ENCODE measurements around the gene CRACDL.

Gene CRACDL

GRCh38 chr2:98927027-98927426 lies 9.0 kb downstream of the CRACDL start:
- no peak overlapping the region for H4K8ac ChIP-seq (ENCODE audit: low read depth, low read length)
- no peak overlapping the region for H2AFZ ChIP-seq (ENCODE audit: low read length)
- no CpG with 5 or more reads among the region's 13 CpGs for WGBS, 2 donors (ENCODE audit: extremely low coverage in 2 of 2, insufficient read length in 2 of 2, insufficient replicate concordance in 1 of 2)
- H3K36me3 ChIP-seq (replicated peaks in 1 of 2; ENCODE audit: control insufficient read depth in 2 of 2, insufficient read depth in 2 of 2, low read length in 2 of 2) = no peaks in the 10 kb centered on the region
- H3K18ac ChIP-seq (ENCODE audit: low read length) = no peak overlapping the region
- H2BK12ac ChIP-seq (ENCODE audit: low read length) = no peak overlapping the region
- no peaks in the 10 kb centered on the region for H3K79me1 ChIP-seq (ENCODE audit: low read depth, low read length)
- no peaks in the 10 kb centered on the region for H3K4me1 ChIP-seq (ENCODE audit: control insufficient read depth in 2 of 2, insufficient read depth in 1 of 2, low read depth in 1 of 2, low read length in 2 of 2)
- peaks cover 0 to 6% (median 0%) of the 10 kb centered on the region in 3 experiments for H3K27me3 ChIP-seq (ENCODE audit: control insufficient read depth in 3 of 3, insufficient read depth in 3 of 3, low read depth in 1 of 3, low read length in 3 of 3)
- H3K4me3 ChIP-seq (ENCODE audit: low read length in 2 of 2) = no peak overlapping the region
- no peak overlapping the region for H3K4me2 ChIP-seq (ENCODE audit: insufficient read depth, low read length, poor library complexity, severe bottlenecking)
- no peak overlapping the region for H2BK15ac ChIP-seq (ENCODE audit: low read length)
- H3K27ac ChIP-seq (replicated peaks; ENCODE audit: low read length) = no peak overlapping the region
- no peak overlapping the region for H3K14ac ChIP-seq (ENCODE audit: low read length)
- H3K9me3 ChIP-seq (replicated peaks in 1 of 2; ENCODE audit: control insufficient read depth in 2 of 2, insufficient read depth in 1 of 2, low read depth in 1 of 2, low read length in 2 of 2) = no peaks in the 10 kb centered on the region
- no peak overlapping the region for H4K91ac ChIP-seq (ENCODE audit: low read depth, low read length, poor library complexity)
- no peak overlapping the region for H2BK5ac ChIP-seq (ENCODE audit: low read length)
- no peak overlapping the region for H3K9ac ChIP-seq (ENCODE audit: low read depth, low read length, poor library complexity)
- DNase-seq (ENCODE audit: low spot score) = no peak
- H3K4ac ChIP-seq (ENCODE audit: low read length) = no peak overlapping the region
- no peak overlapping the region for H2BK120ac ChIP-seq (ENCODE audit: low read depth, low read length)
- no peak overlapping the region for H3K23ac ChIP-seq (ENCODE audit: low read depth, low read length, poor library complexity)
- H2AK5ac ChIP-seq (ENCODE audit: low read depth, low read length) = no peak overlapping the region

GRCh38 chr2:98926601-98927000 lies 9.4 kb downstream of the CRACDL start:
- Histone ChIP-seq H3K9me3 (replicated peaks in 1 of 2; ENCODE audit: control insufficient read depth in 2 of 2, insufficient read depth in 1 of 2, low read depth in 1 of 2, low read length in 2 of 2) (no peaks in the 10 kb centered on the region), H2BK5ac (ENCODE audit: low read length) (no peak overlapping the region), H3K14ac (ENCODE audit: low read length) (no peak overlapping the region), H3K9ac (ENCODE audit: low read depth, low read length, poor library complexity) (no peak overlapping the region), H4K8ac (ENCODE audit: low read depth, low read length) (no peak overlapping the region), H2BK12ac (ENCODE audit: low read length) (no peak overlapping the region), H3K27ac (replicated peaks; ENCODE audit: low read length) (no peak overlapping the region), H3K4me1 (ENCODE audit: control insufficient read depth in 2 of 2, insufficient read depth in 1 of 2, low read depth in 1 of 2, low read length in 2 of 2) (no peaks in the 10 kb centered on the region), H2AFZ (ENCODE audit: low read length) (no peak overlapping the region), H3K4me3 (ENCODE audit: low read length in 2 of 2) (no peak overlapping the region), H2AK5ac (ENCODE audit: low read depth, low read length) (no peak overlapping the region), H3K4me2 (ENCODE audit: insufficient read depth, low read length, poor library complexity, severe bottlenecking) (no peak overlapping the region), H3K18ac (ENCODE audit: low read length) (no peak overlapping the region), H2BK15ac (ENCODE audit: low read length) (no peak overlapping the region), H3K79me1 (ENCODE audit: low read depth, low read length) (no peaks in the 10 kb centered on the region), H3K4ac (ENCODE audit: low read length) (no peak overlapping the region), H2BK120ac (ENCODE audit: low read depth, low read length) (no peak overlapping the region), H4K91ac (ENCODE audit: low read depth, low read length, poor library complexity) (no peak overlapping the region), H3K23ac (ENCODE audit: low read depth, low read length, poor library complexity) (no peak overlapping the region), H3K36me3 (replicated peaks in 1 of 2; ENCODE audit: control insufficient read depth in 2 of 2, insufficient read depth in 2 of 2, low read length in 2 of 2) (no peaks in the 10 kb centered on the region), H3K27me3 (ENCODE audit: control insufficient read depth in 3 of 3, insufficient read depth in 3 of 3, low read depth in 1 of 3, low read length in 3 of 3) (peaks cover 0 to 2% (median 0%) of the 10 kb centered on the region in 3 experiments)
- no peak for DNase-seq (ENCODE audit: low spot score)
- no CpG with 5 or more reads among the region's 12 CpGs for WGBS, 2 donors (ENCODE audit: extremely low coverage in 2 of 2, insufficient read length in 2 of 2, insufficient replicate concordance in 1 of 2)

GRCh38 chr2:98924910-98925309 lies 11.1 kb downstream of the CRACDL start:
- Histone ChIP-seq H3K27ac (replicated peaks; ENCODE audit: low read length) (no peak overlapping the region), H2BK12ac (ENCODE audit: low read length) (no peak overlapping the region), H2BK120ac (ENCODE audit: low read depth, low read length) (no peak overlapping the region), H3K9ac (ENCODE audit: low read depth, low read length, poor library complexity) (no peak overlapping the region), H3K4me2 (ENCODE audit: insufficient read depth, low read length, poor library complexity, severe bottlenecking) (no peak overlapping the region), H3K18ac (ENCODE audit: low read length) (peak overlapping the region; percentile 9), H3K23ac (ENCODE audit: low read depth, low read length, poor library complexity) (no peak overlapping the region), H4K8ac (ENCODE audit: low read depth, low read length) (no peak overlapping the region), H3K4me3 (ENCODE audit: low read length in 2 of 2) (no peak overlapping the region), H2BK15ac (ENCODE audit: low read length) (no peak overlapping the region), H3K79me1 (ENCODE audit: low read depth, low read length) (no peaks in the 10 kb centered on the region), H3K36me3 (replicated peaks in 1 of 2; ENCODE audit: control insufficient read depth in 2 of 2, insufficient read depth in 2 of 2, low read length in 2 of 2) (no peaks in the 10 kb centered on the region), H3K4ac (ENCODE audit: low read length) (no peak overlapping the region), H2AFZ (ENCODE audit: low read length) (no peak overlapping the region), H2BK5ac (ENCODE audit: low read length) (no peak overlapping the region), H2AK5ac (ENCODE audit: low read depth, low read length) (peak overlapping the region; percentile 6), H3K14ac (ENCODE audit: low read length) (no peak overlapping the region), H3K27me3 (ENCODE audit: control insufficient read depth in 3 of 3, insufficient read depth in 3 of 3, low read depth in 1 of 3, low read length in 3 of 3) (no peaks in the 10 kb centered on the region), H3K4me1 (ENCODE audit: control insufficient read depth in 2 of 2, insufficient read depth in 1 of 2, low read depth in 1 of 2, low read length in 2 of 2) (no peaks in the 10 kb centered on the region), H3K9me3 (replicated peaks in 1 of 2; ENCODE audit: control insufficient read depth in 2 of 2, insufficient read depth in 1 of 2, low read depth in 1 of 2, low read length in 2 of 2) (no peaks in the 10 kb centered on the region), H4K91ac (ENCODE audit: low read depth, low read length, poor library complexity) (no peak overlapping the region)
- DNase-seq (ENCODE audit: low spot score) = no peak
- no CpG with 5 or more reads among the region's 4 CpGs for WGBS, 2 donors (ENCODE audit: extremely low coverage in 2 of 2, insufficient read length in 2 of 2, insufficient replicate concordance in 1 of 2)

GRCh38 chr2:98924038-98924830 lies 11.8 kb downstream of the CRACDL start:
- WGBS, 2 donors (ENCODE audit: extremely low coverage in 2 of 2, insufficient read length in 2 of 2, insufficient replicate concordance in 1 of 2) = no CpG with 5 or more reads among the region's 4 CpGs
- H2BK12ac ChIP-seq (ENCODE audit: low read length) = no peak overlapping the region
- H3K9ac ChIP-seq (ENCODE audit: low read depth, low read length, poor library complexity) = no peak overlapping the region
- H3K4ac ChIP-seq (ENCODE audit: low read length) = no peak overlapping the region
- H3K9me3 ChIP-seq (replicated peaks in 1 of 2; ENCODE audit: control insufficient read depth in 2 of 2, insufficient read depth in 1 of 2, low read depth in 1 of 2, low read length in 2 of 2) = no peaks in the 10 kb centered on the region
- no peak overlapping the region for H2BK15ac ChIP-seq (ENCODE audit: low read length)
- H4K91ac ChIP-seq (ENCODE audit: low read depth, low read length, poor library complexity) = no peak overlapping the region
- no peaks in the 10 kb centered on the region for H3K79me1 ChIP-seq (ENCODE audit: low read depth, low read length)
- no peak overlapping the region for H2BK5ac ChIP-seq (ENCODE audit: low read length)
- no peaks in the 10 kb centered on the region for H3K36me3 ChIP-seq (replicated peaks in 1 of 2; ENCODE audit: control insufficient read depth in 2 of 2, insufficient read depth in 2 of 2, low read length in 2 of 2)
- H3K23ac ChIP-seq (ENCODE audit: low read depth, low read length, poor library complexity) = no peak overlapping the region
- no peak overlapping the region for H3K4me3 ChIP-seq (ENCODE audit: low read length in 2 of 2)
- no peak for DNase-seq (ENCODE audit: low spot score)
- H3K27ac ChIP-seq (replicated peaks; ENCODE audit: low read length) = no peak overlapping the region
- H2AK5ac ChIP-seq (ENCODE audit: low read depth, low read length) = no peak overlapping the region
- no peaks in the 10 kb centered on the region for H3K27me3 ChIP-seq (ENCODE audit: control insufficient read depth in 3 of 3, insufficient read depth in 3 of 3, low read depth in 1 of 3, low read length in 3 of 3)
- H2AFZ ChIP-seq (ENCODE audit: low read length) = no peak overlapping the region
- no peak overlapping the region for H3K4me2 ChIP-seq (ENCODE audit: insufficient read depth, low read length, poor library complexity, severe bottlenecking)
- H3K4me1 ChIP-seq (ENCODE audit: control insufficient read depth in 2 of 2, insufficient read depth in 1 of 2, low read depth in 1 of 2, low read length in 2 of 2) = no peaks in the 10 kb centered on the region
- H3K14ac ChIP-seq (ENCODE audit: low read length) = no peak overlapping the region
- no peak overlapping the region for H3K18ac ChIP-seq (ENCODE audit: low read length)
- H2BK120ac ChIP-seq (ENCODE audit: low read depth, low read length) = no peak overlapping the region
- no peak overlapping the region for H4K8ac ChIP-seq (ENCODE audit: low read depth, low read length)

Measured in neuronal stem cell (in vitro differentiated cells).